HCT116 (cell line): ENCODE results near the gene AGPAT3. TPM values are rescaled to one million over a fixed set of nuclear protein-coding genes. Genes with fewer than 3 reads are reported as not detected.

ENCODE experiments used
- ATAC-seq: fragments of 200-7000 bp; cut with Tn5 transposase; 2 replicates; pipeline ENCODE4 v1.9.1; 2020; ENCODE audit warnings: mild to moderate bottlenecking, moderate library complexity
- BruUV-seq: library from RNA; stranded (reverse); fragments of 400-500 nt; replicated peaks from 2 replicates; lab custom pipeline; 2021; lab: Mats Ljungman, UMichigan
- CTCF ChIA-PET: fragments of 300-600 bp; sonication (Branson Sonifier 250); formaldehyde crosslinking; loops from one replicate; lab custom pipeline; 2021; ENCODE audit warnings: antibody characterized with exemption; lab: Charles Lee
- POLR2A ChIA-PET: fragments of 300-600, 350-600 bp; sonication (Branson Sonifier 250); formaldehyde crosslinking; loops from one replicate; lab custom pipeline; 2021; ENCODE audit warnings: antibody characterized with exemption; lab: Charles Lee
- RAD21 ChIA-PET, 2 experiments: fragments of 300-600 bp; sonication (Branson Sonifier 250); formaldehyde crosslinking; loops; one replicate each; lab custom pipeline; 2023; ENCODE audit warnings: low total read pairs in 2 of 2; ENCODE audit not compliant: uncharacterized antibody in 2 of 2, unreplicated experiment in 2 of 2, low non-redundant PET in 1 of 2; lab: Charles Lee
- DNase-seq: peaks from one replicate; pipeline ENCODE4 v3.0.0-alpha.2; 2010; ENCODE audit warnings: low read depth, low spot score
- H2AFZ ChIP-seq: fragments of 200-600 bp; shearing (Covaris generic), sonication (generic); 2 replicates; pipeline ENCODE4 v1.6.1; 2017; ENCODE audit warnings: low read depth, mixed run types, mixed read lengths, antibody characterized with exemption, low read length; ENCODE audit not compliant: poor library complexity, severe bottlenecking
- H3K27ac ChIP-seq: 2 replicates; pipeline ENCODE4 v1.5.1; 2012; ENCODE audit warnings: low read depth, low read length
- H3K27me3 ChIP-seq: fragments of 200-600 bp; sonication (generic); 2 replicates; pipeline ENCODE4 v1.6.1; 2016; ENCODE audit warnings: mixed run types, low read length, mixed read lengths; ENCODE audit not compliant: insufficient read depth
- H3K36me3 ChIP-seq, 2 experiments: fragments of 200-500 bp in 1 of 2; fragments of 200-600 bp in 1 of 2; sonication (Bioruptor generic) in 1 of 2; sonication (generic) in 1 of 2; 2 replicates each; pipeline versions ENCODE4 v1.5.1 to v1.6.1; 2014 to 2016; ENCODE audit warnings: low read length in 2 of 2, inconsistent platforms in 1 of 2, mixed read lengths in 1 of 2, mixed run types in 1 of 2; ENCODE audit not compliant: insufficient read depth in 2 of 2, control insufficient read depth in 1 of 2
- H3K4me1 ChIP-seq, 2 experiments: fragments of 200-600 bp in 1 of 2; sonication (generic) in 1 of 2; 2 replicates each; pipeline versions ENCODE4 v1.5.1 to v1.6.1; 2012 to 2017; ENCODE audit warnings: low read length in 2 of 2, inconsistent platforms in 1 of 2, mild to moderate bottlenecking in 1 of 2, mixed read lengths in 1 of 2, mixed run types in 1 of 2, moderate library complexity in 1 of 2; ENCODE audit not compliant: insufficient read depth in 2 of 2, control insufficient read depth in 1 of 2
- H3K4me2 ChIP-seq: fragments of 200-600 bp; sonication (generic); 2 replicates; pipeline ENCODE4 v1.6.1; 2017; ENCODE audit warnings: mixed run types, low read length, mixed read lengths
- H3K4me3 ChIP-seq, 2 experiments: fragments of 200-600 bp in 1 of 2; sonication (generic) in 1 of 2; replicated peaks in 1 of 2; 2 replicates each; pipeline ENCODE4 v1.5.1; 2011 to 2016; ENCODE audit warnings: low read length in 2 of 2, control low read depth in 1 of 2, low read depth in 1 of 2, mild to moderate bottlenecking in 1 of 2, mixed read lengths in 1 of 2, mixed run types in 1 of 2
- H3K79me2 ChIP-seq: fragments of 200-600 bp; sonication (generic); 2 replicates; pipeline ENCODE4 v1.6.1; 2017; ENCODE audit warnings: mild to moderate bottlenecking, mixed run types, low read length, moderate library complexity, mixed read lengths; ENCODE audit not compliant: insufficient read depth
- H3K9ac ChIP-seq: fragments of 200-600 bp; sonication (generic); 2 replicates; pipeline ENCODE4 v1.6.1; 2016; ENCODE audit warnings: low read length, mixed read lengths
- H3K9me2 ChIP-seq: fragments of 200-600 bp; sonication (generic), shearing (Covaris generic); 2 replicates; pipeline ENCODE4 v1.6.1; 2017; ENCODE audit warnings: mixed run types, mild to moderate bottlenecking, moderate library complexity; ENCODE audit not compliant: insufficient read depth
- H3K9me3 ChIP-seq, 2 experiments: fragments of 200-500 bp in 1 of 2; fragments of 200-600 bp in 1 of 2; sonication (Bioruptor generic) in 1 of 2; sonication (generic) in 1 of 2; 2 replicates each; pipeline ENCODE4 v1.6.1; 2014 to 2017; ENCODE audit warnings: low read length in 2 of 2, mixed read lengths in 2 of 2, inconsistent platforms in 1 of 2, low read depth in 1 of 2, mild to moderate bottlenecking in 1 of 2, mixed run types in 1 of 2, moderate library complexity in 1 of 2; ENCODE audit not compliant: control insufficient read depth in 1 of 2, insufficient read depth in 1 of 2
- H4K20me1 ChIP-seq: fragments of 200-600 bp; sonication (generic), shearing (Covaris generic); 2 replicates; pipeline ENCODE4 v1.6.1; 2017; ENCODE audit warnings: mixed run types, mild to moderate bottlenecking, moderate library complexity; ENCODE audit not compliant: insufficient read depth
- CEBPB ChIP-seq: IDR thresholded peaks from 2 replicates; pipeline ENCODE4 v1.6.1; 2012; ENCODE audit warnings: low read depth
- CTCF ChIP-seq, 3 experiments: fragments of 200-600 bp in 1 of 3; sonication (generic) in 1 of 3; IDR thresholded peaks in 2 of 3; conservative IDR thresholded peaks in 1 of 3; 2 replicates each; pipeline ENCODE4 v1.5.1; 2012 to 2017; ENCODE audit warnings: low read depth in 2 of 3, low read length in 2 of 3, antibody characterized with exemption in 1 of 3, borderline replicate concordance in 1 of 3, control low read depth in 1 of 3, mild to moderate bottlenecking in 1 of 3, mixed read lengths in 1 of 3, mixed run types in 1 of 3, moderate library complexity in 1 of 3; ENCODE audit not compliant: insufficient read depth in 1 of 3
- MAX ChIP-seq: IDR thresholded peaks from 2 replicates; pipeline ENCODE4 v1.6.1; 2012
- YY1 ChIP-seq: IDR thresholded peaks from 2 replicates; pipeline ENCODE4 v1.6.1; 2011; ENCODE audit warnings: low read length, low read depth, moderate library complexity, mild to moderate bottlenecking; ENCODE audit not compliant: insufficient replicate concordance; ENCODE audit errors: extremely low read depth
- ZBTB33 ChIP-seq: IDR thresholded peaks from 2 replicates; pipeline ENCODE4 v1.6.1; 2011; ENCODE audit warnings: mild to moderate bottlenecking, low read length, moderate library complexity; ENCODE audit not compliant: insufficient replicate concordance; ENCODE audit errors: extremely low read depth
- intact Hi-C: fragments of 100-400 bp; cut with micrococcal nuclease; formaldehyde crosslinking; loops from 2 replicates; pipeline ENCODE4 v1.10.0; 2022
- total RNA-seq: library from RNA; stranded (reverse); gene quantifications from one replicate; pipeline ENCODE4 v1.2.1, GENCODE V29; 2021; ENCODE audit not compliant: unreplicated experiment

Gene AGPAT3
- total RNA-seq, 1 experiment from 2014 or later, result 54.1 TPM

GRCh38 chr21:43818685-43819084, 46.3 kb upstream of the AGPAT3 start:
- ChIA-PET RAD21 (no interaction called here), POLR2A (no interaction called here), CTCF (no interaction called here)
- H3K9me3 ChIP-seq, result no peaks in the 10 kb centered on the region
- no peaks in the 10 kb centered on the region for H3K79me2 ChIP-seq
- no peaks in the 10 kb centered on the region for H3K27me3 ChIP-seq
- ATAC-seq (no peak), DNase-seq (no peak)
- H3K36me3 ChIP-seq, result no peaks in the 10 kb centered on the region
- peaks cover 7 to 19% of the 10 kb centered on the region in 2 experiments for H3K4me1 ChIP-seq
- no peaks in the 10 kb centered on the region for H3K9me2 ChIP-seq
- H3K27ac ChIP-seq, result no peak overlapping the region
- no peak overlapping the region for H2AFZ ChIP-seq
- no peaks in the 10 kb centered on the region for H4K20me1 ChIP-seq
- no peak for TF ChIP-seq CTCF (IDR thresholded peaks at IDR 0.05 in 2 of 3, conservative IDR thresholded peaks at IDR 0.05 in 1 of 3; ENCODE audit: borderline replicate concordance in 1 of 3, insufficient read depth in 1 of 3, low read depth in 2 of 3, low read length in 2 of 3)
- TF ChIP-seq CEBPB, result no peak
- TF ChIP-seq ZBTB33, result no peak
- no peak for TF ChIP-seq MAX
- no peak for TF ChIP-seq YY1
- H3K9ac ChIP-seq, result no peak overlapping the region
- no peak overlapping the region for H3K4me3 ChIP-seq
- intact Hi-C loops, result no loop called here
- no peak overlapping the region for H3K4me2 ChIP-seq
- BruUV-seq, result no TSS peak
